A549 (cell line): ENCODE data around the gene ESR1.

ENCODE experiments used
- CTCF ChIP-seq: fragments of >200 bp; sonication (Bioruptor Twin); formaldehyde crosslinking; IDR thresholded peaks from 3 replicates; pipeline ENCODE4 v1.5.1; 2016
- ESRRA ChIP-seq: fragments of 150-350 bp; IDR thresholded peaks from 2 replicates; pipeline ENCODE4 v1.6.1; 2014; ENCODE audit warnings: mild to moderate bottlenecking, low read length, borderline replicate concordance
- USF2 ChIP-seq: fragments of 450-650 bp; IDR thresholded peaks from 2 replicates; pipeline ENCODE4 v1.6.1; 2014; ENCODE audit warnings: antibody characterized with exemption

- TF ChIP-seq CTCF (peak; percentile 65), ESRRA (no peak), USF2 (no peak)
Measured at GRCh38 chr6:152124429-152125074, 317.1 kb downstream of the ESR1 start.
